GM19438 (cell line): ENCODE results near the gene CYP26C1.
A peak's percentile ranks its signal among the peaks of the same experiment; 100 is the strongest.

Experiments used
- ATAC-seq: cut with Tn5 transposase; IDR thresholded peaks from one replicate; pipeline ENCODE4 v1.9.1; 2021; ENCODE audit warnings: low read depth; ENCODE audit not compliant: unreplicated experiment

CYP26C1 gene

GRCh38 chr10:93103953-93104352 is 43.4 kb downstream of the CYP26C1 start:
- no peak for ATAC-seq

- no peak for ATAC-seq
Observed at GRCh38 chr10:93106631-93107072, 46.1 kb downstream of the CYP26C1 start.

- ATAC-seq = peak; percentile 76
Observed at GRCh38 chr10:93110472-93111146, 50.0 kb downstream of the CYP26C1 start.

- ATAC-seq = no peak
Observed at GRCh38 chr10:93113042-93113441, 52.4 kb downstream of the CYP26C1 start.

- ATAC-seq = peak; percentile 64
Observed at GRCh38 chr10:93115661-93116383, 55.2 kb downstream of the CYP26C1 start.
